GM21367 (cell line): ENCODE results near the gene DPYD.

Source experiments
- ATAC-seq: cut with Tn5 transposase; IDR thresholded peaks from one replicate; pipeline ENCODE4 v1.9.1; 2021; ENCODE audit not compliant: unreplicated experiment

Gene DPYD

GRCh38 chr1:97114842-97115241 lies 806.0 kb downstream of the DPYD start:
- no peak for ATAC-seq

GRCh38 chr1:97112442-97112841 lies 808.4 kb downstream of the DPYD start:
- no peak for ATAC-seq

GRCh38 chr1:97108179-97108578 lies 812.7 kb downstream of the DPYD start:
- no peak for ATAC-seq

- ATAC-seq: no peak
Observed at GRCh38 chr1:97105531-97105930, 815.3 kb downstream of the DPYD start.

- ATAC-seq: no peak
Observed at GRCh38 chr1:97101509-97101908, 819.3 kb downstream of the DPYD start.

- no peak for ATAC-seq
Observed at GRCh38 chr1:97097404-97097925, 823.4 kb downstream of the DPYD start.

GRCh38 chr1:97095764-97096163 lies 825.1 kb downstream of the DPYD start:
- ATAC-seq: no peak

- no peak for ATAC-seq
Observed at GRCh38 chr1:97094247-97094972, 826.4 kb downstream of the DPYD start.

- ATAC-seq: no peak
Observed at GRCh38 chr1:97093741-97094140, 827.1 kb downstream of the DPYD start.

- ATAC-seq: no peak
Observed at GRCh38 chr1:97092824-97093223, 828.0 kb downstream of the DPYD start.

GRCh38 chr1:97091679-97092078 lies 829.2 kb downstream of the DPYD start:
- ATAC-seq: no peak

GRCh38 chr1:97091263-97091662 lies 829.6 kb downstream of the DPYD start:
- no peak for ATAC-seq

- ATAC-seq: no peak
Observed at GRCh38 chr1:97090725-97091124, 830.1 kb downstream of the DPYD start.

GRCh38 chr1:97089173-97089572 lies 831.7 kb downstream of the DPYD start:
- no peak for ATAC-seq

- no peak for ATAC-seq
Observed at GRCh38 chr1:97088391-97088790, 832.4 kb downstream of the DPYD start.

GRCh38 chr1:97084546-97084945 lies 836.3 kb downstream of the DPYD start:
- no peak for ATAC-seq

- no peak for ATAC-seq
Observed at GRCh38 chr1:97082160-97082848, 838.5 kb downstream of the DPYD start.

- ATAC-seq: no peak
Observed at GRCh38 chr1:97078872-97079271, 842.0 kb downstream of the DPYD start.

GRCh38 chr1:97077221-97077620 lies 843.6 kb downstream of the DPYD start:
- no peak for ATAC-seq

GRCh38 chr1:97074771-97075170 lies 846.1 kb downstream of the DPYD start:
- no peak for ATAC-seq

GRCh38 chr1:97073936-97074335 lies 846.9 kb downstream of the DPYD start:
- no peak for ATAC-seq

GRCh38 chr1:97073169-97073568 lies 847.7 kb downstream of the DPYD start:
- no peak for ATAC-seq
